ENCODE results near the gene TAC4.

The TAC4 gene, protein sequence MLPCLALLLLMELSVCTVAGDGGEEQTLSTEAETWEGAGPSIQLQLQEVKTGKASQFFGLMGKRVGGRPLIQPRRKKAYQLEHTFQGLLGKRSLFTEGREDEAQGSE

GRCh38 chr17:49848019-49848473 lies at the start of gene TAC4:
TAC4 (minus strand) TSS chr17:49848069; CDS start chr17:49848017, 52 bp downstream.
- TF ChIP-seq, protein P1, sequence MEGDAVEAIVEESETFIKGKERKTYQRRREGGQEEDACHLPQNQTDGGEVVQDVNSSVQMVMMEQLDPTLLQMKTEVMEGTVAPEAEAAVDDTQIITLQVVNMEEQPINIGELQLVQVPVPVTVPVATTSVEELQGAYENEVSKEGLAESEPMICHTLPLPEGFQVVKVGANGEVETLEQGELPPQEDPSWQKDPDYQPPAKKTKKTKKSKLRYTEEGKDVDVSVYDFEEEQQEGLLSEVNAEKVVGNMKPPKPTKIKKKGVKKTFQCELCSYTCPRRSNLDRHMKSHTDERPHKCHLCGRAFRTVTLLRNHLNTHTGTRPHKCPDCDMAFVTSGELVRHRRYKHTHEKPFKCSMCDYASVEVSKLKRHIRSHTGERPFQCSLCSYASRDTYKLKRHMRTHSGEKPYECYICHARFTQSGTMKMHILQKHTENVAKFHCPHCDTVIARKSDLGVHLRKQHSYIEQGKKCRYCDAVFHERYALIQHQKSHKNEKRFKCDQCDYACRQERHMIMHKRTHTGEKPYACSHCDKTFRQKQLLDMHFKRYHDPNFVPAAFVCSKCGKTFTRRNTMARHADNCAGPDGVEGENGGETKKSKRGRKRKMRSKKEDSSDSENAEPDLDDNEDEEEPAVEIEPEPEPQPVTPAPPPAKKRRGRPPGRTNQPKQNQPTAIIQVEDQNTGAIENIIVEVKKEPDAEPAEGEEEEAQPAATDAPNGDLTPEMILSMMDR (IDR thresholded peaks at IDR 0.05; ENCODE audit: low read depth, low read length) = no peak

DNA sequence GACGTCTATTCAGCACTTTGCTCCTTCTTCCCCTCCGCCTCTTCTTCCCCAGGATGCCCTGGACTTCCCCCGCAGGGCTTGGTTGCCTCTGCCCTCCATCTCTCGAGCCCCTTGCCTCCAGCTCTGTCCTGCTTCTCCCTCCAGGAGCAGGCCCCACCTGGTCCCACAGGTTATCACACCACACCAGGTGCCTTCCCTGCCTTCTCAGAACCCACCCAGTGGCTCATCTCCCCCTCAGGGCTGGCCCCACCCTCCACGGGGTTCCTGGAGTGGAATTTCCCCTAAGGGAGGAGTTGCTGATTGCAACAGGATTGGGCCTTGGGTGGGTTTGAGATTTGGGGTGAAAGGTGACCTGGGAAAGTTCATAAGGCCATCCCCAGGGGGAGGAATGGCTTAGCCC lies 49.0 kb upstream of the TAC4 start:
- no peak overlapping the region for H3K4me3 ChIP-seq (ENCODE audit: low read depth, low read length)
- TF ChIP-seq, protein P1 (IDR thresholded peaks at IDR 0.05; ENCODE audit: low read depth, low read length) = no peak

More at GRCh38 chr17:49848019-49848473, at the start of gene TAC4:
- H3K4me3 ChIP-seq (ENCODE audit: low read depth, low read length) = no peak within 1 kb of the TSS

DNA sequence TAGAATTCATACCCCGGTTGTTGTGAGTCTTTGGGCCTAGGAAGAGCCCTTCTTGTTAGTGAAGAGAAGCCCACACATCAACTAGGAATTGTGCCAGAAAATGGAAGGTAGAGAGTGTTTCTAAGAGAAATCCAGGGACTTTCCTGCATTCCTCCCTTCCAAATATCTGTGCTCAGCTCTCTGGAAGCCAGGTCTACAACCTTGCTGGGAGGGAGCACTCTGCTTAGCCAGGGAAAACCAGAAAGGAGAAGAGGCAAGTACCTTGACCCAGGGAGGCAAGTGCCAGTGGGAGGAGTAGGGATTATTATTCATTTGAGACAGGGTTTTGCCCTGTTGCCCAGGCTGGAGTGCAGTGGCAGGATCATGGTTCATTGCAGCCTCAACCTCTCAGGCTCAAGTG lies 48.4 kb upstream of the TAC4 start:
- H3K4me3 ChIP-seq (ENCODE audit: low read depth, low read length) = no peak overlapping the region
- TF ChIP-seq, protein P1 (IDR thresholded peaks at IDR 0.05; ENCODE audit: low read depth, low read length) = no peak

DNA sequence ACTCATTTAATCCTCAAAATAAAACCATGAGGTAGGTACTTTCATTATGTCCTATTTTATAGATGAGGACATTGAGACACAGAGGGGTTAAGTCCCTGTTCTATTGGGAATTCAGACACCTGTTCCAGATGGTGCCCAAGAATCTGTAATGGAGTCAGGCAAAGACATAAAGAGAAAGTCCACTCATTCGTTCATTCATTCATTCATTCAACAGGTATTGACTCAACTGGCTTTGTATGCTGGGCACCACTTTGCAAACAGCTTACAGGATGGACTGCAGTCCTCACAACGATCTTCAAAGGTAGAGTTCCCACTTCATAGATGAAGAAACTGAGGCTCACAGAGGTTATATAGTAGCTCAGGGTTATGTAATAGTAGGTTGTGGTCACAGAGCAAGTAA lies 47.9 kb upstream of the TAC4 start:
- TF ChIP-seq, protein P1 (IDR thresholded peaks at IDR 0.05; ENCODE audit: low read depth, low read length) = no peak
- H3K4me3 ChIP-seq (ENCODE audit: low read depth, low read length) = no peak overlapping the region

GRCh38 chr17:49894761-49895160 lies 46.9 kb upstream of the TAC4 start:
- TF ChIP-seq, protein P1 (IDR thresholded peaks at IDR 0.05; ENCODE audit: low read depth, low read length) = no peak
- no peak overlapping the region for H3K4me3 ChIP-seq (ENCODE audit: low read depth, low read length)

DNA sequence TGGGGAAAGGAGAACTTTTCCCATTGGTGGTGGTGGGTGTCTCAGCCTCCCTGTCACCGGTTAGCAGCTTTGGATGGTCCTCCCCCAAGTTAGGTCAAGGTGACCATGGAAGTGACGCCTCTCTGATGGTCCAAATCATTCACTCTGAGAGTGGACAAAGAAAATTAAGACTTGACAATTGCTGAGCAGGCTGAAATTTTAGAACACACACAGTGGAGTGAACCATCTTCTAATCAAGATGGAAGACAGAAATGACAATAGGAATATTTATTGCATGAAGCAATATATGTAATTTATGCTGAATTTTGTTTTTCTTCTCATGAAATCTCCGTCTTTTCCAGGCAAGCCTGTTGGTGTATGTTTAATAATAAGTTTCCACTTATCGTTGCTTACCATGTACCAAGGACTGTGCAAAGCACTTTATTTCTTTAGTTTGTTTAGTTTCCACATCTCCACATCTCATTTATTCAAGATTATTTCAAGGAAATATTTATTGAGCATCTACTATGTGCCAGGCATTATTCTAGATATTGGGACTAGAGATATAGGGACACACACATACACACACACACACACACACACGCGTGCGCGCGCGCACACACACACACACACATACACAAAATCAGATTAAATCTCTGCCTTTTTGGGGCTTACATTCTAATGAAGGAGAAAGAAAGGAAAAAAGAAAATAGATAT lies 44.0 kb upstream of the TAC4 start:
- TF ChIP-seq, protein P1 (IDR thresholded peaks at IDR 0.05; ENCODE audit: low read depth, low read length) = no peak
- H3K4me3 ChIP-seq (ENCODE audit: low read depth, low read length) = no peak overlapping the region

- H3K4me3 ChIP-seq (ENCODE audit: low read depth, low read length) = no peak overlapping the region
- TF ChIP-seq, protein P1 (IDR thresholded peaks at IDR 0.05; ENCODE audit: low read depth, low read length) = no peak
Measured at GRCh38 chr17:49891271-49891670, 43.4 kb upstream of the TAC4 start.

All from WI38 (cell line).